ENCODE data around the gene PIP5K1B.

The PIP5K1B gene

GRCh38 chr9:69019808-69020207 is 314.8 kb downstream of the PIP5K1B start:
- TF ChIP-seq, protein P1, sequence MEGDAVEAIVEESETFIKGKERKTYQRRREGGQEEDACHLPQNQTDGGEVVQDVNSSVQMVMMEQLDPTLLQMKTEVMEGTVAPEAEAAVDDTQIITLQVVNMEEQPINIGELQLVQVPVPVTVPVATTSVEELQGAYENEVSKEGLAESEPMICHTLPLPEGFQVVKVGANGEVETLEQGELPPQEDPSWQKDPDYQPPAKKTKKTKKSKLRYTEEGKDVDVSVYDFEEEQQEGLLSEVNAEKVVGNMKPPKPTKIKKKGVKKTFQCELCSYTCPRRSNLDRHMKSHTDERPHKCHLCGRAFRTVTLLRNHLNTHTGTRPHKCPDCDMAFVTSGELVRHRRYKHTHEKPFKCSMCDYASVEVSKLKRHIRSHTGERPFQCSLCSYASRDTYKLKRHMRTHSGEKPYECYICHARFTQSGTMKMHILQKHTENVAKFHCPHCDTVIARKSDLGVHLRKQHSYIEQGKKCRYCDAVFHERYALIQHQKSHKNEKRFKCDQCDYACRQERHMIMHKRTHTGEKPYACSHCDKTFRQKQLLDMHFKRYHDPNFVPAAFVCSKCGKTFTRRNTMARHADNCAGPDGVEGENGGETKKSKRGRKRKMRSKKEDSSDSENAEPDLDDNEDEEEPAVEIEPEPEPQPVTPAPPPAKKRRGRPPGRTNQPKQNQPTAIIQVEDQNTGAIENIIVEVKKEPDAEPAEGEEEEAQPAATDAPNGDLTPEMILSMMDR (IDR thresholded peaks at IDR 0.05; ENCODE audit: low read depth, low read length, missing control alignments), result no peak
- H3K4me3 ChIP-seq (replicated peaks; ENCODE audit: low read depth, low read length), result no peak overlapping the region
- DNase-seq (ENCODE audit: extremely low read depth, low read depth), result no peak

DNA sequence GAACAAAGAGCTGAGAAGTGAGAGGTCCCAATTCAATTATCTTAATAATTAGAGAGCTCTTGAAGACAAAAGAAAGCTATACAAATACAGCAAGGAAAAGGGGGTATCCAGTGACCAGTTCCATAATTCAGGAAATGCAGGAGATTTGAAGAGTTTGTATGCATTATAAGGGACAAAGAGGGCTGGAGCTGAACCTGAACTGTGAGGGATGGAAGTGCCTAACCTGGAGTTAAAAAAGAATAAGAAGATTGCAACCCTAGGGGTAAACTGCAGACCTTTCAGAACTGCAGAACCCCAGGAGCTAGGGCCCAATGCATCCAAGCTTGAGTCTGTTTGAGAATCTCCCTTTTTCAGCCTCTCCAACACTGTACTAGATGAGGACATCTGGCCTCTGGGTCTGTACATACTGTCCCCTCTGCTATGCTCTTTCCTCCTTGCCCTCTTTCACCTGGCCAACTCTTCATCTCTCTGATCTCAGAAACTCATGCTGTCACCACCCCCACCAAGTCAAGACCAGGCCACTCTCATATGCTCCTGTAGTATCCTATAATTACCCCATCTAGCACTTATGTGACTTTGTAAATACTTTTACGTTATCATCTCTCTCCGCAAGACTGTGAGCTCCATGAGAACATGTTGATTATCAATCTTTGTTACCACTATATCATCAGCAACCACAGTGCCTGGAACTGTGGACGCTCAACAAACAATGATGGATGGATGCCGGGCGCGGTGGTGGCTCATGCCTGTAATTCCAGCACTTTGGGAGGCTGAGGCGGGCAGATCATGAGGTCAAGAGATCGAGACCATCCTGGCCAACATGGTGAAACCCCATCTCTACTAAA is 315.5 kb downstream of the PIP5K1B start:
- TF ChIP-seq, protein P1 (IDR thresholded peaks at IDR 0.05; ENCODE audit: low read depth, low read length, missing control alignments), result no peak
- DNase-seq (ENCODE audit: extremely low read depth, low read depth), result no peak
- H3K4me3 ChIP-seq (replicated peaks; ENCODE audit: low read depth, low read length), result no peak overlapping the region

- no peak for DNase-seq (ENCODE audit: extremely low read depth, low read depth)
- TF ChIP-seq, protein P1 (IDR thresholded peaks at IDR 0.05; ENCODE audit: low read depth, low read length, missing control alignments), result no peak
- no peak overlapping the region for H3K4me3 ChIP-seq (replicated peaks; ENCODE audit: low read depth, low read length)
Observed at GRCh38 chr9:69023650-69024049, 318.6 kb downstream of the PIP5K1B start.

- TF ChIP-seq, protein P1 (IDR thresholded peaks at IDR 0.05; ENCODE audit: low read depth, low read length, missing control alignments), result peak; percentile 79
- DNase-seq (ENCODE audit: extremely low read depth, low read depth), result peak; percentile 41
- no peak overlapping the region for H3K4me3 ChIP-seq (replicated peaks; ENCODE audit: low read depth, low read length)
Observed at GRCh38 chr9:69027355-69028097, 322.5 kb downstream of the PIP5K1B start.

- TF ChIP-seq, protein P1 (IDR thresholded peaks at IDR 0.05; ENCODE audit: low read depth, low read length, missing control alignments), result no peak
- H3K4me3 ChIP-seq (replicated peaks; ENCODE audit: low read depth, low read length), result no peak overlapping the region
- DNase-seq (ENCODE audit: extremely low read depth, low read depth), result no peak
Observed at GRCh38 chr9:69028754-69029153, 323.7 kb downstream of the PIP5K1B start.

- TF ChIP-seq, protein P1 (IDR thresholded peaks at IDR 0.05; ENCODE audit: low read depth, low read length, missing control alignments), result no peak
- no peak overlapping the region for H3K4me3 ChIP-seq (replicated peaks; ENCODE audit: low read depth, low read length)
- no peak for DNase-seq (ENCODE audit: extremely low read depth, low read depth)
Observed at GRCh38 chr9:69029535-69029934, 324.5 kb downstream of the PIP5K1B start.

All from HFF-Myc (cell line).